Stimulated activated CD8-positive, alpha-beta memory T cell treated with anti-CD3 and anti-CD28 coated beads, Interleukin-12 subunit alpha, Interleukin-12 subunit beta, amount 100 ng/mL, for 24 hours (primary cell): ENCODE results near the gene ATF6.

Source experiments
- DNase-seq: peaks from one replicate; pipeline ENCODE4 v3.0.0-alpha.2; 2020; ENCODE audit errors: extremely low read depth

ATF6 gene

DNA sequence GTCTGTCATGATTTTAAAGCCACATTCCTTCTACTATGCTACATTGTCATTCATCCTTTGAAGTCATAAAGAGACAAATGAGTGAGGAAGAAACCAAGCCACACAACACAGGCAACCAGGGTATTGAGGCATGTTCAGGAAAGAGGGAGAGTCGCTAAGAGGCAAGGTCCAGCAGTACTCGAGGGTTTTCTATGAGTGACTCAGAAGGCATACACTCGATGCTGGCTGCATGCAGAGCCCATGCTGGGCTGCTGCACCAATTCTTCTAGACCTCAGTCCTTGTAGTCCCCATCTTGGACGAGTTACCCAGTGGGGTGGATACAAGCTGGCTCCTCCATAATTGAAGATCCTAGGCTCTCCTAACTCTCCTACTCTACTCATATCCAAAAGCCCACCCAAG, 199.9 kb downstream of the ATF6 start:
- no peak for DNase-seq

DNA sequence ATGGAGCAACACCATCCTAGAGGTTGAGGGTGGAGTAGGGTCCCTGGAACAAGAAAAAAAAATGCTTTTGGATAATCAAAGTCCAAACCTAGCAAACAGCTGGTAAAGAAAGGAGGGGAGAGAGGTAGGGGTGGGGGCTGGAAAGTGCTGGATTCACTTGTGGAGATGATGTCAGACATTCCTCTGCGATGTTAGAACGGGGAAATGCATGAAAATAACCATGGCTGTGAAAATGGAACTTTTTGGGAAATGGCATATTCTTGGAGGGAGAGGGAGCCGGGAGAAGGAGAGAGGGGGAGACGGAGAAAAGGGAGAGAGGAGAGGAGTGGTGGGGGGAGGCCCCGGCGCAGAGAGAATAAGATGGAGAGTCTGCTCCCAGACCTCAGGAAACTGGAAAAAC, 203.9 kb downstream of the ATF6 start:
- DNase-seq = no peak

GRCh38 chr1:161970633-161971032, 204.5 kb downstream of the ATF6 start:
- DNase-seq = no peak

DNA sequence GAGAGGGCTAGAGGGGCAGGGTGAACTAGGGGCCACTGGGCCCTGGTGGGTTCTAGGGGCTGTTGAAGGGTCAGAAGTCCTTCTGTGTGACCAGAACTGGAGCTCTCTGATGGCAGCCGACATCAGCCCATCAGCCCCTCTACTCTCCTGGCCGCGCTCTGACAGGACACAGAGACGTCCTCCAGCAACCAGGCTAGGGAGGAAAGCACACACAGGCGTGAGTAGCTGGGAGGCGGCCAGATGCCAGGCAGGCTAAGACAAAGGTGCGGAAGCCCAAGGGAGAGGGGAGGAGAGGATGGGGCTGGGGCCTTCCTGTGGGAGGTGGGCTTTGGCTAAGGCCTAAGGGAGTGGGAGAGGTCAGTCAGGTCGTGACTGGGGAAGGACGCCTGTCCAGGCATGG, 206.7 kb downstream of the ATF6 start:
- DNase-seq = no peak

DNA sequence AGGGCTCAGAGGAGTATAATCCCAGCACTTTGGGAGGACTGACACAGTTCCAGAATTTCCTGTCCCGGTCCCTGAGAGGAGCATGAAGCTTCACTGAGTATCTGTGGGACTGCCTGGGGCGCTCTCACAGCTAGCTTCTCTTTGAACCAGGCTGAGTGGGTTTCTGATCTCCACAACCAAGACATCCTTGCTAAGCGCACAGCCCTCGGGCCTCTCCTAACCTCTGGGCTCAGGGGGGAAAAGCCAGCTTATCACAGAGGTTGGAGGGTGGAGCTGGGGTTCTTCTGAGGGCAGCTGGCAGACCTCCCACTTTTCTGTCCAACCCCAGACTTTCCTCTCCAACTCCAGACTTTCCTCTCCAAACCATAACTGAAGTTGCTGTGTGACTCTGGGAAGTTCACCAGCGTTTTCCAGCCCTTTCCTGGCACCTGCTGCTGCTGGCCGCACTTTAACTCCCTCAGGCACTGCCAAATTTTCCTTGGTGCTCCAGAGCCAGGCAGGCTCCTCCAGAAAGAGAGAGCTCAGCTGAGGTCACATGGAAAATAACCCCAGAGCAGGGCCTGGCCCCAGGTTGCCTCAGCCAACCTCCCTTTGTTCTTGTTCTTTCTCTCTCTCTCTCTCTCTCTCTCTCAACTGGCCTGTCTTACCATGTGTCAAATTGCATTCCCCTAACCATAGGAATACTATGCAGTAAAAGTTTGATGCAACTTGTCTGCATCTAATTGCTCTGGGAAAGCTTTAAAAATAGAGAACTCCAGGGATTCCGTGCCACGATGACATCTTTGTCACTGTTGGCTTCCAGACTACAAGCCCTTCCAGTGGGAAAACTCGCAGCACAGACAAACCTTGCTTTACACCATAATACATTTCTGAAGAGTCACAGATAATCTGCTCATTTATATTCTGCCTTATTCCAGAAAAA, 208.1 kb downstream of the ATF6 start:
- DNase-seq = no peak

DNA sequence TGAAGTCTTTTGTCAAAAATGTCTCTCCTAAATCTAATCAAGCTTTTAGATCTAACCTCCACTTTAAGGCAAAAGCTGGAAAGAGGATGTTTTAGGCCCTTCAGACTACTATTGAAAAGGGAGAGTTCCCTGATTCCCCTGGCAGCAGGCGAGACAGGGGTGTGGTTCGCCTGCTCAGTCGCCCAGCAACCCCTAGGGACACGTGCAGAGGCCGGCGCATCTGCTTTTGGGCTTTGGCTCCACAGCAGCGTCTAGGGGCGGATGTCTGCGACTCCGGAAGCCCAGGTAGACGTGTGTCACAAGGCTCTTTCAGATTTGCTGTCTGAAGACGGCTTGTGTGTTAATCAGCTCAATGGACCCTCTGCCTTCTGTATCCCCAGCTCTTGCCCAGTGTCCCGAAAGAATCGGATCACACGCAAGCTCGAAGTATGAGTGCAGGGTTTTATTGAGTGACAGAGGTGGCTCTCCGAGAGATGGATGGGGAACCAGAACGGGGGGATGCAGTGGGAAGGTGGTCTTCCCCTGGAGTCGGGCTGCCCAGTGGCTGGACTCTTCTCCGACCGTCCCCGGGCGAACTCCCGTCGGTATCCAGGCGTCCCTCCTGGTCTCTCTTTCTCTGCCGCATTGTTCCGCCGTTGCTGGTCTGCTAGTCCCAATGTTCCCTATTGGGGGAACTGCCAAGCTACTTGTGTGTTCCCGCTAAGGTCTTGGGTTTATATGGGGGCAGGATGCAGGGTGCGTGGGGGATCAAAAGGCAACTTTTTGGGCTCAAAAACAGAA, 212.1 kb downstream of the ATF6 start:
- DNase-seq = no peak

DNA sequence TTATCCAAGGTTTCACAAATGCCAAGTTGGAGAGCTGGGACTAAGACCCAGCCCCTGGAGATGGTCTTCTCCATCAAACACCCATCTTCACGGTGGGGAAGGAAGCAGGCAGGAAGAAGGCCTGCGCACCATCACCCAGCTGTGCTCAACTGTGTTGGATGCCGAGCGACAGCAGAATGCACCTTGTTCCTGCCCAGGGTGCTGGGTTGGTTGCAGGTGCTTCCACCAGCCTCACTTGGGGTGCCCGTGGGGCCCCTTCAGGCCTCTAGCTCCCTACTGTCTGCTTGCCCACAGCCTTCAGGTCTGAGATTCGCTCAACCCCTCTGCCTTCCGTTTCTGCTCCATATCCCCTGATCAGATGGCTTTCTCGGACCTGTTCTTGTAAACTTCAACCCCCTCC, 215.0 kb downstream of the ATF6 start:
- DNase-seq = no peak

DNA sequence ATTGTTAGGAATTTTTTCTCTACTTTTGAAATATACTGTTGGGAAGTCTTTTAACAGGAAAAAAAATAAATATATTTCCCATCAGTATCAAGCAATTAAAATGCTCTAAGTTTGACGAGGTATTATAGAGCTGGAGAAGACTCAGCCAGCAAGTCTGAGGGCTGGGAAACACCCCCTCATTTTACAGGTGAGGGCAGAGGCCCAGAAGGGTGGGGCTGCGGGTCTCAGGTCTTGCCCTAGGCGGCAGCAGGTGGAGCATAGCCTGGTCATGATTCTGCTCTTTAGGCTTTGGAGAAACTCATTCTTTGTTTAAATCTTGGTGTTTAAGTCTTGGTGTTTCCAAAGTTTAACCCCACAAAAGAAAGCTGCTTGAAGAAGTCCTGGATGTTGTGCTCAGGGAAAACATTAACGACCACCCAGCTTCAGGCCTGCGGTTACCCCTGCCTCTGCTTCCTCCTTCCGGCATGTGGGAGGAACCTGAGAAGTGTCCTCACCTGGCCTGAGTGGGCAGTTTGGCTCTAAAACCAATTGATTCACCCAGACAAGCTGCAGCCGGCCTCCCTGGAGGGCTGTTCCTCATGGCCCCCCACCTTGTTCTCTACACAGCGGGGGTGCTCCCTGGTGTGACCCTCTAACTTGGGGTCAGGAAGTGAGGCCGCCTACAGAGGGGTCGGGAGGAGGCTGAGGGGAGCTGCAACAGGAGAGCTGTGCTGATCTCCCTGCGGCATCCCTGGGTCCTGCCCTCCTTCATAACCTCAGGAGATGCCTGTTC, 215.8 kb downstream of the ATF6 start:
- DNase-seq = no peak

DNA sequence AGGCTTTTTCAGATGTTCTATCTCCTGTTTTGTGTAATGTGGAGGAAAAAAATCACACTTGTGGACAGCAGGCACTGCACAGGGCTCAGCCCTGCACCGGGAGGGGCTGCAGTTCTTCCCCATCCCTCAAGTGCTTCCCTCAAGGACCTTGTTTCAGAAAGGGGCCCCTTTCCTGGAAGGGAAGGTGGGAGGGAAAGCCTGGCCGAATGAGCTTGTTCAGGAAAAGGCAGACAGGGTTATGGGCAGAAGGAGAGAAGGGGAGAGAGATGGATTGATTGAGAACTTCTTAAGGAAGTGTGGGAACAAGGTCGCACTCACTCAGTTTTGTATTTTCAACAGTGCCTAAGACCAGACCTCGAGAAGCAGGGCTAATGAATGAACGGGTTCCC, 216.4 kb downstream of the ATF6 start:
- no peak for DNase-seq

DNA sequence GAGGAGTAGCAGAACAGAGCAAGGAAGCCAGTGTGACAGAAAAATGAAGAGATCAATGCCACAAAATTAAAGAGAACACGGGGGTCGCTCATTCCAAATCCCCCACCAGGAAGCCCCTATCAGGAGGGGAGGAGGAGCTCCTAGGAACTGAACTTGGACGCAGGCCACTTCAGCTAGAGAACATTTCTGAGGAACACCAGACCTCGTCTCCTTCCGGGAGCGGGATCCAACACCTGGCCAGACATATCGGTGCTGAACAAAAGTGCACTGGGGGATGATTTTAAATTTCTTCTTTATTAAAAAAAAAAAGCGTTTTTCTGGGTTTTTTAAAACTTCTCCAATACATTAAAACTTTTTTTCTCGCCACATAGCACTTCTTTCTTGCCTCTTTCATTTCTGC, 216.8 kb downstream of the ATF6 start:
- no peak for DNase-seq

DNA sequence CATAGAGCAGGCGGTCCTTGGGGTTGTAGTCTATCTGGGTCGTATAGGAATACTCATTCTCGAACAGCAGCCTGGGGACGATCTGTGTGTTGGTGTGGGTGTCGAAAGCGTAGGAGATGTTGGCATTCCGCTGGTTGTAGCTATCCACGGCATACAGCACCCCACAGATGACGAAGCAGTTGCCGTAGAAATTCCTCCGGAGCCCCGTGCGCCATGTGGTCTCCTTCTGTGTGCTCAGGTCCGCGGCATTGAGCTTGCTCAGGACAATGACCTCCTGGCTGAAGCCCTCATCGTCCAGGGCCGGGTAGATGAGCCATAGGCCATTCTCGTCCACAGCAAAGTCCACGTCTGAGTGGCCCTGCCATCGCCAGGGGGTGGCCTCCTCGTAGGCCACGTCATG, 217.6 kb downstream of the ATF6 start:
- DNase-seq = no peak

DNA sequence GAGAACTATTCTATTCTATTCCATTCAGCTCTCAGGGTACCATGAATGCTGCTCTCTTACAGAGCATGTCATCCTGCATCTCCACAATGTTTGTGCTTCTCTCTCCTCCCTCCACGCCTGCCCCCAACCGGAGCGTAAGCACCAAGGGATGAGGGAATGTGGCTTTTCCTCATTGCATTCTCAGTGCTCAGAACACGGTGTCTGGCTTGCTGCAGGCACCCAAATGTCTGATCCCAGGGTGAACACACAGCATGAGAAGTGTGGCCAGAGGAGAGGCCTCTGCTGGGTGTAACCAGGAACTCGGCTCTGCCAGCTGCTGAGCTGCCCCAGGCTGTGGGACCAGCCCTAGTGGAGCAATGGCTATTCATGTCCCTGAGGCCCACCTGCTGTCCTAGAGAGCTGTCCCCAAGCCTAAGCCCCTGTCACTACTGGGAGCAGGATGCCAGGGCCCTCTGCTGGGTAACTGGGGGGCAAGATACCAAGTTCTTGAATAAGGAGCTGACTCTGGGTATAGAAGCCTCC, 219.2 kb downstream of the ATF6 start:
- DNase-seq = no peak

- DNase-seq = no peak
These were observed 220.2 kb downstream of the ATF6 start for GRCh38 chr1:161986328-161986727.

- DNase-seq = no peak
These were observed 221.2 kb downstream of the ATF6 start for GRCh38 chr1:161987303-161987702.

DNA sequence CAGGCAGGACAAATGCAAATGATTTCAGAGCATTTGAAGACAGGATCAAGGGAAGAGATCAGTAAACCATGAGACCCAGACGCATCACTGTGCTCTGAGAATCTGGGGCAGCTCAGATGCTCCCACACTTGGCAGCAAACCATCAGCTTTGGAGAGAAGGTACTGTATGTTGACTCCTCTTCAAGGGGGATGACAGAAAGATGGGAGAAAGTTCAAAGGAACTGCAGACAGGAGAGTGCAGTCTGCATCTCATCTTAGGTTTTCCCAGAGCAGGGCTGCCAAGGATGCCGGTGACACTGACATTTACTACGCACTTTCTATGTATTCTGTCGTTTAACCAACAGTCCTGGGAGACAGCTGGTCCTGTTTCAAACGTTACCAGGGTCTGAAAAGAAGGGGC, 221.8 kb downstream of the ATF6 start:
- DNase-seq = no peak

- no peak for DNase-seq
These were observed 222.3 kb downstream of the ATF6 start for GRCh38 chr1:161988413-161988812.

- DNase-seq = no peak
These were observed 223.0 kb downstream of the ATF6 start for GRCh38 chr1:161989108-161989507.

GRCh38 chr1:161989786-161990185, 223.7 kb downstream of the ATF6 start:
- no peak for DNase-seq

- no peak for DNase-seq
These were observed 227.5 kb downstream of the ATF6 start for GRCh38 chr1:161993576-161993975.

GRCh38 chr1:161994175-161994668, 228.1 kb downstream of the ATF6 start:
- DNase-seq = no peak

- no peak for DNase-seq
These were observed 231.0 kb downstream of the ATF6 start for GRCh38 chr1:161997152-161997551.

DNA sequence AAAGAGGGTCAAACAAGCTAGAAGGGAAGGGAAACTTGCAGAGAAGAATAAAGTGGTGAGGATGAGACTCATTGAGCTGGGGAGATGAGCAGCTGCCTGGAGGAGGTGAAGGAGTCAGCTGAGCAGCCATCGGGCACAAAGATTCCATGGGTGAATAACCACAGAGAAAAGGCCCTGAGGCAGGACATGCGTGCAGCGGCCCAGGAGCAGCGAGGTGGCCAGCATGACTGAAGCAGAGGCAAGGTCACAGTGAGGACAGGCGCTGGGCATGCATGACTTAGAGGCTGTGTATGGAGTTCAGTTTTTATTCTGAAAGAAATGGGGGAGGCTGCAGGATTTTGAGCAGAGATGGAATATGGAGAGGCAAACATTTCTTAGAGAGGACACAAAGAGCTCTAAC, 232.7 kb downstream of the ATF6 start:
- DNase-seq = no peak
